Stimulated activated CD4-positive, alpha-beta T cell treated with anti-CD3 and anti-CD28 coated beads, Interleukin-1b, Interleukin-23, amount 100 ng/mL, for 24 hours (primary cell): ENCODE data around the gene CFAP97D2.
A peak's percentile ranks its signal among the peaks of the same experiment; 100 is the strongest.
"Not testable (repeated sequence)": the region's sequence is repeated elsewhere in the genome, so short reads cannot be mapped to it uniquely, and the experiment has no call there.

ENCODE experiments used
- DNase-seq, 4 experiments: peaks; one replicate each; pipeline ENCODE4 v3.0.0-alpha.2; 2020; ENCODE audit warnings: low read depth in 4 of 4, low spot score in 1 of 4

Gene CFAP97D2

GRCh38 chr13:114143806-114144605 is 35.1 kb upstream of the CFAP97D2 start:
- DNase-seq, result no peak

- DNase-seq, result no peak
Measured at GRCh38 chr13:114144606-114145244, 34.3 kb upstream of the CFAP97D2 start.

GRCh38 chr13:114145256-114145655 is 33.8 kb upstream of the CFAP97D2 start:
- DNase-seq, result no peak

- no peak for DNase-seq
Measured at GRCh38 chr13:114145722-114146121, 33.3 kb upstream of the CFAP97D2 start.

GRCh38 chr13:114146173-114146572 is 32.9 kb upstream of the CFAP97D2 start:
- no peak for DNase-seq

DNA sequence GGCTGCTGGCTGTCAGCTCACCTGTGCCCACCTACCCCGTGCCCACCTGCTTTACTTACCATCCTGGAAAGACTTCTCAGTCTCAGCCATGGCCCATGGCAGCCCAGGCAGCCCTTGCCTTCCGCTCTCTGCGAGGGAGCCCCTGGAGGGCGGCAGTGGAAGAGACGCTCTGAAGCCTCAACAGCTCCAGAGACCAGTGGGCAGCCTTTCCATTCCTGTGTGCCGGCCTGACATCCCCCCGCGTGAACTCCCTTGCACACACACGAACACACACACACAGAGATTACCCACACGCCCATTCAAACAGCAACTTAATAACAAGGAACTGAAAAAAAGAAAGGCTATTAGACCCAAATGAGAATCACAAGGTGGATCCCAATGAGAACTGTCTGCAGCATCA is 32.4 kb upstream of the CFAP97D2 start:
- DNase-seq, result no peak

DNA sequence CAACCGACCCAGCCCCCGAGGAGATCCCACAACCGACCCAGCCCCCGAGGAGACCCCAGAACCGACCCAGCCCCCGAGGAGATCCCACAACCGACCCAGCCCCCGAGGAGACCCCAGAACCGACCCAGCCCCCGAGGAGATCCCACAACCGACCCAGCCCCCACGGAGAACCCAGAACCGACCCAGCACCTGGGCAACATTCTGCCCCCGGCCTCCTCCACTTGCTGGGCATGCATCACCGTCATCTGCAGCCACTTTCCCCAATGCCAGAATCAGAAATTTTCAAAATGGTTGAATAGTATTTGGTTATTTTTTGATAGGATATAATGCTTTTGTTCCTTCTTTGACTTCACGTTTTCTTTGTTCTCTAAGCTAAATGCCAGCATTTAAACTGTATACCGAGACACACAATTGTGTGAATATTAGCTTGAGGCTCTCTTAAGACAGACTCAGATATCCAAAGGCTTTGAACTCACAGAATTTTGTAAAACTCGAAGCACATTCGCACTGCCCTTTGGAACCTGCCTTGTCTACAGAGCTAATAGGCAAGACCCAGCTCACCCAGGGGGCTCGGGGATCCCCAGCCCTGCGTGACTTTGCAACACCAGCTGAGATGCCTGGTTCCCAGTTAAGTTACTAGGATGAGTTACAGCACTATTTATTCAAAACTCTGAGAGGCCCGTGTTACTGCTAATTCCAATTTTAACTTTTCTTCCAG is 31.1 kb upstream of the CFAP97D2 start:
- no peak for DNase-seq

DNA sequence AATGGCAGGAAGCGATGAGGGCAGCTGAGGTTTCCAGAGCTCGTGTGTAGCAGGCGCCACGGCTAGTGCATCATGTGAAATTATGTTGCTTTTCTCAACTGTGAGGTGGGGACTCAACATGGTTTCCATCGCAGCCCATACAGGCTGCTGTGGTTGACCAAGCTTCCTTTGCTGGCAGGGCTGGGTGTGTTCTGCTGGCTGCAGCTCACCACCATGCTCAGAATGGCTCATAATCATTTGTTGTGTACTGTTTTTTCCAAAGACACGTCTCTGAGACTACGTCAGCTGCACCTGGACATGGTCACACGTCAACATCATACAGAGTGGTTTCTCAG is 30.6 kb upstream of the CFAP97D2 start:
- peak in 1 of 4 experiments; percentile 67 for DNase-seq

DNA sequence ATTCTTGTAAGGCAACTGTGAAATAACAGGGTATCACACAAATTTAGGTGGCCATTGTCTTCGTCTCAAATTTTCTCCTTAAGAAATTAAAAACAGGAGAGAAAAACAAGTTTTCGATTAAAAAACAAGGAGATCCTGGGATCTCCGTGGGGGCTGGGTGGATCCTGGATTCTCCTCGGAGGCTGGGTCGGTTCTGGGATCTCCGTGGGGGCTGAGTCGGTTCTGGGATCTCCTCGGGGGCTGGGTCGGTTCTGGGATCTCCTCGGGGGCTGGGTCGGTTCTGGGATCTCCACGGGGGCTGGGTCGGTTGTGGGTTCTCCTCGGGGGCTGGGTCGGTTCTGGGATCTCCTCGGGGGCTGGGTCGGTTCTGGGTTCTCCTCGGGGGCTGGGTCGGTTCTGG is 30.2 kb upstream of the CFAP97D2 start:
- DNase-seq, result not testable (repeated sequence)

DNA sequence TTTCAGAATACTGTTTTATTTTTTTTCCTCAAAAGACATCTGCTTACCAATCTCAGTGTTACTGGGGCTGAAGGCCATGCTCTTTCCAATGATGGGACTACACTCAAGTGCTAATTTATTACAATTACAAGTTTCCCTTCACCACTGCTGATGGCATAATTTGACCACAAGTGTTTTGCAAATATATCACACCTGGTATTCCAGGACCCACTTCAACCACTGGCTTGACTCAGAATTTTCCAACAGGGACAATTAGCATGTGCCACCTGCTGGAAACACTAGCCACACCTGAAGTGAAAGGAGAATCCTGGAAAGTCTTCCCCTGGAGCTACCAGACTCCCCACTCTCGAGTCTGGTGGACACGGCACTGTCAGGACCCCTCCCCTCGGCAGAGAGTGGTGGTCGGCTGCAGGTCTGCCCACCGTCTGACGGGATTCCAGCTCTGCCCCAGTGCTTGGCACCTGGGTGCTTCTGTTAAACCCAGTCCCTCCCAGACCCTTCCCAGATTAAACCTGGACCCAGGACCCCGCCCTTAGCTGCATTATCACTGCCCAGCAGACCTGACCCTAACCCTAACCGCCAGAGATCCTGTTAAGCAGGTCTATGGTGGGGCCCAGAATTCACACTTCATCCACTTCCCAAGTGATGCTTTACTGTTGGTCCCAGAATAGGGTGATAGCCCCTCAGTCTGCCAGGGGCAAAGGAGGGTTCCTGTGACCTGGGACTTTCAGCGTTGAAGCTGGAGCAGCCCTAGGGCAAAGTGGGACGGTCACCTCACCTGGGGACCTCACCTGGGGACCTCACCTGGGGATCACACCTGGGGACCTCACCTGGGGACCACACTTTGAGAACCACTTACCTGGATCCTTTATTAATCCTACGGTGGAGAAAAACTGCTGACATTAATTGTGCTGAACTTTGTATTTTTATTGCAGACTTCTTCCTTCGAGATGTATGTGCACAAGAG is 29.0 kb upstream of the CFAP97D2 start:
- DNase-seq, result no peak

DNA sequence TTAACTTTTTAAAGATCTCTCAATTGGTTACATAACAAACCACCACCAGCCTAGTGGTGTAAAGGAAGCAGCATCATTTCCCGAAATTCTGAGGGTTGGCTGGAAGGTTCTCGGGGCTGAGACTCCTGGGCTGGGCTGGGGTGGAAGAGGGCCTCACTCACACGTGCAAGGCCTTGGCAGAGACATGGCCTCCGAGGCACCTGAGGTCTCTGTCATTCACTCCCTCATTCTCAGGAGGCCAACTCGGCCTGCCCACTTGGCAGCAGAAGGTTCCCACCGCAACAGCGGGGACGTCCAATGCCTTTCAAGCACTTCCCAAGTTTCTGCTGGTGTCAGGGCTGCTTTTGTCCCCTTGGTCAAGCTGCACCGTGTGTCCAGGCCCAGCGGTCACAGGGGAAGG is 28.0 kb upstream of the CFAP97D2 start:
- DNase-seq, result no peak

- peak in 1 of 4 experiments; percentile 45 for DNase-seq
Measured at GRCh38 chr13:114151565-114152284, 27.3 kb upstream of the CFAP97D2 start.

- DNase-seq, result no peak
Measured at GRCh38 chr13:114152285-114152645, 26.8 kb upstream of the CFAP97D2 start.

- DNase-seq, result no peak
Measured at GRCh38 chr13:114152831-114153371, 26.2 kb upstream of the CFAP97D2 start.

DNA sequence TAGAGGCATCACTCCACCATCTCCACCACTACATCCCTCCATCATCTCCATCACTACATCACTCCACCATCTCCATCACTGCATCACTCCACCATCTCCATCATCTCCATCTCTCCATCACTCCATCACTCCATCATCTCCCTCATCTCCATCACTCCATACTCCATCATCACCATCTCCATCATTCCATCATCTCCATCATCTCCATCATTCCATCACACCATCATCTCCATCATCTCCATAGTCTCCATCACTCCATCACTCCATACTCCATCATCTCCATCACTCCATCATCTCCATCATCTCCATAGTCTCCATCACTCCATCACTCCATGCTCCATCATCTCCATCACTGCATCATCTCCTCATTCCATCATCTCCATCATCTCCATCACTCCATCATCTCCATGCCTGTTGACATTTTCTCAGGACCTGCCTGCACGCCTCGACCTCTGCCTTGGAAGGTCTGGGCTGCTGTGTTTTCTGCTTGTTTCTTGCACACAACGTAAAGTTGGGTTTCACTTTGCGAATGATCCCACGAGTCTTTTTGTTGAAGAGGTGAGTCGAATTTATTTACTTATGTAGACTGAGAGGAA is 25.5 kb upstream of the CFAP97D2 start:
- no peak for DNase-seq

- no peak for DNase-seq
Measured at GRCh38 chr13:114154476-114154875, 24.6 kb upstream of the CFAP97D2 start.

DNA sequence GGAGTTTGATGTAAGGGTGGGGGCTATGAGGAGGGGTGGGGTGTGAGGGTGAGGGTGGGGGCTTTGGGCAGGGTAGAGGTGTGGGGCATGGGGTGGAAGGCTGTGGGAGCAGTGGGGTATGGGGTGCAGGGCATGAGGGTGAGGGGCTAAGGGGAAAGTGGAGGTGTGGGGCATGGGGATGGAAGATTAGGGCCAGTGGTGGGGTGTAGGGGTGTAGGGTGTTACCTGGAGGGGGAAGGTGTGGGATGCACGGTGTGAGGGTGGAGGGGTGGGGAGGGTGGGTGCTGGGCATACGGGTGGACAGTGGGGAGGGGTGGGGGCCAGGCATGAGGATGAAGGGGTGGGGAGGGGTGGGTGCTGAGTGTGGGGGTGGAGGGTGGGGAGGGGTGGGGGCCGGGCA is 23.7 kb upstream of the CFAP97D2 start:
- no peak for DNase-seq

DNA sequence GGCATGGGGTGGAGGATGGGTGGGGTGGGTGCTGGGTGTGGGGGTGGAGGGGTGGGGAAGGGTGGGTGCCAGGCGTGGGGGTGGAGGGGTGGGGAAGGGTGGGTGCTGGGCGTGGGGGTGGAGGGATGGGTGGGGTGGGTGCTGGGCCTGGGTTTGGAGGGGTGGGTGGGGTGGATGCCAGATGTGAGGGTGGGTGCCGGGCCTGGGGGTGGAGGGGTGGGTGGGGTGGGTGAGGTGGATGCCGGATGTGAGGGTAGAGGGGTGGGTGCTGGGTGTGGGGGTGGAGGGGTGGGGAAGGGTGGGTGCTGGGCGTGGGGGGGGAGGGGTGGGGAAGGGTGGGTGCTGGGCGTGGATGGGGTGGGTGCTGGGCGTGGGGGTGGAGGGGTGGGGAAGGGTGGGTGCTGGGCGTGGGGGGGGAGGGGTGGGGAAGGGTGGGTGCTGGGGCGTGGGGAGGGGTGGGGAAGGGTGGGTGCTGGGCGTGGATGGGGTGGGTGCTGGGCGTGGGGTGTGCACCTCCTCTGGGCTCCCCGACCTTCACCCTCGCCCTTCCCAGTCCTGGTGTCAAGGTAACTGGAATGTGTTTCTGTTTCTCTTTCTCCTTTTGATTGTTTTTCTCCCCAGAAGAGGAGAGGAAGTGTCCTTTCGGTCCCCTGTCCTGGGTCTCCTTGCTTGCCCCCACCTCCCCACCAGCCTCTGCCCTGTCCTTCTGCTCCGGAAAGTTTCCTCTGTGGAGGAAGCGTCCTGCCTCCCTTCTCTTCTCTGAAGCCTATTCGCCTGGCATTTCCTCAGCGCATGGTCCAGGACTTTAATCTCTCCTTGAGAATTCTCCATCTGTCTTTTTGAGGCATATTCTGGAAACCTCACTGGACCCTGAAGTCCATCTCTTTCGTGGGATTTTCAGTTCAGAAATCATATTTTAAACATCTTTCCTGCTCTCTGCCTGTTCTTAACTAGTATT is 22.9 kb upstream of the CFAP97D2 start:
- no peak for DNase-seq
